Measurements from ENCODE around the gene VPS26A.
"Not testable (repeated sequence)": the region's sequence is repeated elsewhere in the genome, so short reads cannot be mapped to it uniquely, and the experiment has no call there.

VPS26A gene

GRCh38 chr10:69102440-69102839 is 21.5 kb upstream of the VPS26A start:
- no peak for DNase-seq (ENCODE audit: low read depth in 3 of 3, low spot score in 1 of 3)

- DNase-seq (ENCODE audit: low read depth in 3 of 3, low spot score in 1 of 3): no peak
These were observed 20.2 kb upstream of the VPS26A start for GRCh38 chr10:69103784-69104183.

- DNase-seq (ENCODE audit: low read depth in 3 of 3, low spot score in 1 of 3): no peak
These were observed 18.8 kb upstream of the VPS26A start for GRCh38 chr10:69104994-69105790.

GRCh38 chr10:69107176-69107490 is 16.8 kb upstream of the VPS26A start:
- DNase-seq (ENCODE audit: low read depth in 3 of 3, low spot score in 1 of 3): no peak

GRCh38 chr10:69107699-69108098 is 16.3 kb upstream of the VPS26A start:
- DNase-seq (ENCODE audit: low read depth in 3 of 3, low spot score in 1 of 3): no peak

- no peak for DNase-seq (ENCODE audit: low read depth in 3 of 3, low spot score in 1 of 3)
These were observed 4.1 kb upstream of the VPS26A start for GRCh38 chr10:69119896-69120295.

GRCh38 chr10:69123306-69123746 is 652 bp upstream of the VPS26A start:
- DNase-seq (ENCODE audit: low read depth in 3 of 3, low spot score in 1 of 3): no peak

- DNase-seq (ENCODE audit: low read depth in 3 of 3, low spot score in 1 of 3): peak in 1 of 3 donors; percentile 7
These were observed 738 bp downstream of the VPS26A start for GRCh38 chr10:69124563-69125268.

- no peak for DNase-seq (ENCODE audit: low read depth in 3 of 3, low spot score in 1 of 3)
These were observed 1.6 kb downstream of the VPS26A start for GRCh38 chr10:69125554-69125953.

GRCh38 chr10:69130251-69130650 is 6.3 kb downstream of the VPS26A start:
- DNase-seq (ENCODE audit: low read depth in 3 of 3, low spot score in 1 of 3): no peak

GRCh38 chr10:69139961-69140360 is 16.0 kb downstream of the VPS26A start:
- DNase-seq (ENCODE audit: low read depth in 3 of 3, low spot score in 1 of 3): no peak

GRCh38 chr10:69141304-69141703 is 17.3 kb downstream of the VPS26A start:
- no peak for DNase-seq (ENCODE audit: low read depth in 3 of 3, low spot score in 1 of 3)

- DNase-seq (ENCODE audit: low read depth in 3 of 3, low spot score in 1 of 3): not testable (repeated sequence)
These were observed 18.1 kb downstream of the VPS26A start for GRCh38 chr10:69142074-69142473.

GRCh38 chr10:69142983-69143382 is 19.0 kb downstream of the VPS26A start:
- no peak for DNase-seq (ENCODE audit: low read depth in 3 of 3, low spot score in 1 of 3)

- no peak for DNase-seq (ENCODE audit: low read depth in 3 of 3, low spot score in 1 of 3)
These were observed 21.4 kb downstream of the VPS26A start for GRCh38 chr10:69145329-69145728.

GRCh38 chr10:69145864-69146263 is 21.9 kb downstream of the VPS26A start:
- DNase-seq (ENCODE audit: low read depth in 3 of 3, low spot score in 1 of 3): no peak

- DNase-seq (ENCODE audit: low read depth in 3 of 3, low spot score in 1 of 3): no peak
These were observed 22.8 kb downstream of the VPS26A start for GRCh38 chr10:69146759-69147158.

- DNase-seq (ENCODE audit: low read depth in 3 of 3, low spot score in 1 of 3): no peak
These were observed 28.0 kb downstream of the VPS26A start for GRCh38 chr10:69151984-69152383.

GRCh38 chr10:69153227-69153626 is 29.2 kb downstream of the VPS26A start:
- DNase-seq (ENCODE audit: low read depth in 3 of 3, low spot score in 1 of 3): no peak

GRCh38 chr10:69160809-69161241 is 36.8 kb downstream of the VPS26A start:
- DNase-seq (ENCODE audit: low read depth in 3 of 3, low spot score in 1 of 3): no peak

GRCh38 chr10:69168493-69168892 is 44.5 kb downstream of the VPS26A start:
- no peak for DNase-seq (ENCODE audit: low read depth in 3 of 3, low spot score in 1 of 3)

- no peak for DNase-seq (ENCODE audit: low read depth in 3 of 3, low spot score in 1 of 3)
These were observed 48.4 kb downstream of the VPS26A start for GRCh38 chr10:69172241-69172982.
